Measurements from ENCODE around the gene SUSD6. TPM values are rescaled to one million over a fixed set of nuclear protein-coding genes. Genes with fewer than 3 reads are reported as not detected.

SUSD6 gene
- total RNA-seq, 1 donor from 2014 or later: 80.1 TPM

GRCh38 chr14:69749956-69750355 lies 138.6 kb downstream of the SUSD6 start:
- ATAC-seq (no peak), DNase-seq (no peak)
- Histone ChIP-seq H3K4me3 (no peak overlapping the region), H3K9me3 (no peaks in the 10 kb centered on the region), H3K36me3 (no peaks in the 10 kb centered on the region), H3K27me3 (ENCODE audit: low read depth) (no peaks in the 10 kb centered on the region), H3K27ac (no peak overlapping the region), H3K4me1 (no peaks in the 10 kb centered on the region)
- TF ChIP-seq CTCF (IDR thresholded peaks at IDR 0.05): no peak
- intact Hi-C loops (cut with DNase I): no loop called here

GRCh38 chr14:69750495-69750894 lies 139.1 kb downstream of the SUSD6 start:
- H3K9me3 ChIP-seq: no peaks in the 10 kb centered on the region
- DNase-seq (no peak), ATAC-seq (no peak)
- no peak overlapping the region for H3K4me3 ChIP-seq
- H3K27ac ChIP-seq: no peak overlapping the region
- H3K4me1 ChIP-seq: peaks cover 4% of the 10 kb centered on the region
- H3K36me3 ChIP-seq: no peaks in the 10 kb centered on the region
- no peak for TF ChIP-seq CTCF (IDR thresholded peaks at IDR 0.05)
- intact Hi-C loops (cut with DNase I): no loop called here
- H3K27me3 ChIP-seq (ENCODE audit: low read depth): no peaks in the 10 kb centered on the region

GRCh38 chr14:69752773-69753172 lies 141.4 kb downstream of the SUSD6 start:
- no peak for TF ChIP-seq CTCF (IDR thresholded peaks at IDR 0.05)

GRCh38 chr14:69753860-69754259 lies 142.5 kb downstream of the SUSD6 start:
- ATAC-seq (no peak), DNase-seq (no peak)
- Histone ChIP-seq H3K27ac (no peak overlapping the region), H3K4me3 (no peak overlapping the region), H3K9me3 (no peaks in the 10 kb centered on the region), H3K4me1 (peaks cover 6% of the 10 kb centered on the region), H3K27me3 (ENCODE audit: low read depth) (no peaks in the 10 kb centered on the region), H3K36me3 (no peaks in the 10 kb centered on the region)
- no peak for TF ChIP-seq CTCF (IDR thresholded peaks at IDR 0.05)
- intact Hi-C loops (cut with DNase I): no loop called here

More at GRCh38 chr14:69752773-69753172, 141.4 kb downstream of the SUSD6 start:
- H3K27me3 ChIP-seq (ENCODE audit: low read depth): no peaks in the 10 kb centered on the region
- H3K4me1 ChIP-seq: peaks cover 6% of the 10 kb centered on the region
- H3K9me3 ChIP-seq: no peaks in the 10 kb centered on the region
- intact Hi-C loops (cut with DNase I): no loop called here
- no peak for DNase-seq
- H3K36me3 ChIP-seq: no peaks in the 10 kb centered on the region
- H3K4me3 ChIP-seq: no peak overlapping the region
- no peak for ATAC-seq
- no peak overlapping the region for H3K27ac ChIP-seq

- ATAC-seq: no peak
- intact Hi-C loops (cut with DNase I): no loop called here
Measured at GRCh38 chr14:69754487-69754886, 143.1 kb downstream of the SUSD6 start.

More at GRCh38 chr14:69754487-69754886, 143.1 kb downstream of the SUSD6 start:
- DNase-seq: no peak
- Histone ChIP-seq H3K27ac (no peak overlapping the region), H3K36me3 (no peaks in the 10 kb centered on the region), H3K4me1 (peaks cover 6% of the 10 kb centered on the region), H3K27me3 (ENCODE audit: low read depth) (no peaks in the 10 kb centered on the region), H3K4me3 (no peak overlapping the region), H3K9me3 (no peaks in the 10 kb centered on the region)
- no peak for TF ChIP-seq CTCF (IDR thresholded peaks at IDR 0.05)
